Measurements from ENCODE around the gene CEBPB.
"Not testable (repeated sequence)": the region's sequence is repeated elsewhere in the genome, so short reads cannot be mapped to it uniquely, and the experiment has no call there.

The CEBPB gene

GRCh38 chr20:50199703-50200102 lies 9.1 kb downstream of the CEBPB start:
- Histone ChIP-seq H3K9me3 (peaks cover 0 to 6% (median 0%) of the 10 kb centered on the region in 3 donors), H3K4me3 (no peak overlapping the region), H3K27ac (no peak overlapping the region), H3K36me3 (peaks cover 13 to 36% (median 13%) of the 10 kb centered on the region in 3 donors), H3K4me1 (peaks cover 0 to 32% (median 17%) of the 10 kb centered on the region in 4 donors), H3K27me3 (no peaks in the 10 kb centered on the region)
- TF ChIP-seq CTCF (IDR thresholded peaks at IDR 0.05), result no peak
- intact Hi-C loops (cut with DNase I; ENCODE audit: low total_unique reads), result no loop called here
- DNase-seq, result no peak

- intact Hi-C loops (cut with DNase I; ENCODE audit: low total_unique reads), result no loop called here
- Histone ChIP-seq H3K9me3 (peaks cover 0 to 6% (median 0%) of the 10 kb centered on the region in 3 donors), H3K4me1 (peaks cover 0 to 23% (median 9%) of the 10 kb centered on the region in 4 donors), H3K27me3 (no peaks in the 10 kb centered on the region), H3K27ac (no peak overlapping the region), H3K4me3 (no peak overlapping the region), H3K36me3 (peaks cover 5 to 27% (median 9%) of the 10 kb centered on the region in 3 donors)
- DNase-seq, result no peak
- TF ChIP-seq CTCF (IDR thresholded peaks at IDR 0.05), result no peak
Measured at GRCh38 chr20:50200482-50201104, 10.0 kb downstream of the CEBPB start.

DNA sequence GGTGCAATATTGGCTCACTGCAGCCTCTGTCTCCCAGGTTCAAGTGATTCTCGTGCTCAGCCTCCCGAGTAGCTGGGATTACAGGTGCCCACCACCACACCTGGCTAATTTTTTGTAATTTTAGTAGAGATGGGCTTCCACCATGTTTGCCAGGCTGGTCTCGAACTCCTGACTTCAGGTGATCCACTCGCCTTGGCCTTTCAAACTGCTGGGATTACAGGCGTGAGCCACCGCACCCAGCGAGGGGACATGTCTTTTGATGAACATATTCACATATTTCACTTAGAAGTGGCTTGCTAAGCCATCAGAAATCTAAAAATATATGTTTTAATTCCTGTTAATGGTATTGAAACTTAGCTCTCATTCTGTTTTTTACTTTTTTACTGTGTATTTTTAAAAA lies 11.1 kb downstream of the CEBPB start:
- H3K27ac ChIP-seq; H3K4me3 ChIP-seq; DNase-seq; intact Hi-C loops (cut with DNase I; ENCODE audit: low total_unique reads); H3K9me3 ChIP-seq; H3K27me3 ChIP-seq: not testable (repeated sequence)
- H3K4me1 ChIP-seq, result peaks cover 0 to 14% (median 4%) of the 10 kb centered on the region in 4 donors
- peaks cover 5 to 16% (median 9%) of the 10 kb centered on the region in 3 donors for H3K36me3 ChIP-seq

DNA sequence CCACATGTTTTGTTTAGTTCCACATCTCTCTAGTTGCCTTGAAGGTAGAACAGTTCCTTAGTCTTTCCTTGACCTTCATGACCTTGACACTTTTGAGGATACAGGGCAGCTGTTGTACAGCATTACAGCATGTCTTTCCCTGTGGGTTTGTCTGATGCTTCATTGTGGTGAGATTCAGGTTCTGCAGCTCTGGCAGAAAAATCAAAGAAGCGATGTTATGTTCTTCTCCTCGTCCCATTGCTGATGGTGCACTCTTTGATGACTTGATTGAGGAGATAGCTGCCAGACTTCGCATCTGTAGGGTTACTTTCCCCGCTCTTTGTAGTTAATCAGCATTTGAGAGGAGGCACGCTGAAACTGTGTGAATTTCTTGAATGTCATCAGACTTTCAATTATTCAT lies 12.0 kb downstream of the CEBPB start:
- H3K36me3 ChIP-seq, result peaks cover 5 to 13% (median 9%) of the 10 kb centered on the region in 3 donors
- peaks cover 0 to 6% (median 0%) of the 10 kb centered on the region in 3 donors for H3K9me3 ChIP-seq
- H3K27ac ChIP-seq, result no peak overlapping the region
- no peak for TF ChIP-seq CTCF (IDR thresholded peaks at IDR 0.05)
- intact Hi-C loops (cut with DNase I; ENCODE audit: low total_unique reads), result no loop called here
- DNase-seq, result no peak
- H3K4me1 ChIP-seq, result peaks cover 0 to 4% (median 0%) of the 10 kb centered on the region in 4 donors
- H3K4me3 ChIP-seq, result no peak overlapping the region
- no peaks in the 10 kb centered on the region for H3K27me3 ChIP-seq

DNA sequence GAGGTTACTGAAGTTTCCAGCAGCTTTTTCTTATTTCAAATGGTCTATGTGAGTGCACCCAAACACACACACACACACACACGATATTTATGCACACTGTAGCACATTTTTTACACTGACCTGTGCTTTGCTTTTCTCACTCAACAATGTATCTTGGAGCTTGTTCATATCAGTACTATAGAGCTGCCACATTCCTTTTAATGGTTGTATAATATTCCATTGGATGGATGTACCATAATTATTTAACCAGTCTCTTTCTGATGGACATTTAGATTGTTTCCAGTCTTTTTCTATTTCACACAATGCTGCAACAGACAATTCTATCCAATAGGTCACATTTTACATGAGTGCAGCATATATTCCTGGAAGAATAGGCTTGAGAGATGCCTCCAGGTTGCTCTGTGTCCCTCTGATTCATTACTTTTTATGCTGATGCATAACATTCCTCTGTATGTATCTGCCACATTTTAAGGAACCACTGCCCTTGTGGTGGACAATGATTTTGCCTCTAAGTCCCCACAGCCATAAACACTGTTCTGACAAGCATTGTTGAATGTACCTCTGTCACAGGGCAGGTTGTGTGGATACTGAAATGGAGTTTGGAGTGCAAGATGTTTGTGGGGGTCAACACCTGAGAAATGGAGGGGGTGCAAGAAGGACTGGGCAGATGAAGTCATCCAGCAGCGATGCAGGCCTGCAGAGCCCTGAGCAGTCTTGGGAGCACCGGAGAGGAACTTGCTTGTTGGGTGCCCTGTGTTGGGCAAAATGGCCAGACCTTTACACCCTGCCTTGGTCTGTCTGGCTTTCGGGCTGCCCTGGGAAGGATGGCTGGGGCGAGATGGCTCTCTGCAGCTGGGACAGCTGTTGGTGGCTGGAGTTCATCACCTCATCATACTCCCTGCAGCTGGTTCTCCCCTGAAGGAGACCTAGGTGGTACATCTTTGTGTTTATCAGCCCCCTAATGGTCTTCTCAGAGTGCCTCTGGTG lies 13.6 kb downstream of the CEBPB start:
- H3K36me3 ChIP-seq, result peaks cover 1 to 7% (median 5%) of the 10 kb centered on the region in 3 donors
- no peak for DNase-seq
- no peak overlapping the region for H3K4me3 ChIP-seq
- intact Hi-C loops (cut with DNase I; ENCODE audit: low total_unique reads), result no loop called here
- peaks cover 0 to 4% (median 0%) of the 10 kb centered on the region in 3 donors for H3K9me3 ChIP-seq
- no peaks in the 10 kb centered on the region for H3K4me1 ChIP-seq
- TF ChIP-seq CTCF (IDR thresholded peaks at IDR 0.05), result no peak
- H3K27ac ChIP-seq, result no peak overlapping the region
- H3K27me3 ChIP-seq, result no peaks in the 10 kb centered on the region

DNA sequence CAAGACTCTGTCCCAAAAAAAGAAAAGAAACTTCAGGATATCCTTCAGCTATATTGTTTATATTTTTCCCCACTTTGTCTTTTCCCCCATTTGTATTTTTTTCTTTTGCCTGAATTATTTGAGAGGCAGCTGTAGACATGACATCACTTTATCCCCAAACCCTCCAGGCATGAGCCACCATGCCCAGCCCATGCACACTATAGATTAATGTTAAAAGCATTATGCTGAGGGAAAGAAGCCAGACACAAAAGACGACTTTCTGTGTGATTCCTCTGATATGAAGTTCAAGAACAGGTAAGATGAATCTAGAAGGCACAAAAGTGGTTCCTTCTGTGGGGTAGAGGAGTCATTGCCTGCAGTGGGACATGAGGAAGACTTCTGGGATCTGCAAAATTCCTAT lies 16.4 kb downstream of the CEBPB start:
- no peaks in the 10 kb centered on the region for H3K27me3 ChIP-seq
- no peak overlapping the region for H3K4me3 ChIP-seq
- DNase-seq, result no peak
- no peaks in the 10 kb centered on the region for H3K4me1 ChIP-seq
- no peaks in the 10 kb centered on the region for H3K9me3 ChIP-seq
- no peak for TF ChIP-seq CTCF (IDR thresholded peaks at IDR 0.05)
- H3K27ac ChIP-seq, result no peak overlapping the region
- intact Hi-C loops (cut with DNase I; ENCODE audit: low total_unique reads), result no loop called here
- H3K36me3 ChIP-seq, result no peaks in the 10 kb centered on the region

Measured in tibial artery (tissue), 4 donors.